H9 (cell line): ENCODE measurements around the gene MED13L. TPM values are rescaled to one million over a fixed set of nuclear protein-coding genes. Genes with fewer than 3 reads are reported as not detected.
A peak's percentile ranks its signal among the peaks of the same experiment; 100 is the strongest.

ENCODE experiments used
- DNase-seq: peaks from one replicate; pipeline ENCODE4 v3.0.0-alpha.2; 2017
- H2AFZ ChIP-seq: one replicate; pipeline ENCODE4 v1.6.1; 2013; ENCODE audit warnings: mild to moderate bottlenecking, low read length, control low read depth, moderate library complexity
- H2AK5ac ChIP-seq: 2 replicates; pipeline ENCODE4 v1.6.1; 2013; ENCODE audit warnings: low read length, control low read depth, mixed read lengths; ENCODE audit not compliant: insufficient read length
- H2BK120ac ChIP-seq: one replicate; pipeline ENCODE4 v1.6.1; 2013; ENCODE audit warnings: low read depth, mild to moderate bottlenecking, low read length, control low read depth, inconsistent platforms; ENCODE audit not compliant: poor library complexity, severe bottlenecking
- H2BK12ac ChIP-seq: 2 replicates; pipeline ENCODE4 v1.6.1; 2013; ENCODE audit warnings: low read length, control low read depth, mixed read lengths, low read depth; ENCODE audit not compliant: insufficient read length
- H2BK15ac ChIP-seq: 2 replicates; pipeline ENCODE4 v1.6.1; 2013; ENCODE audit warnings: low read depth, low read length, control low read depth
- H2BK20ac ChIP-seq: one replicate; pipeline ENCODE4 v1.6.1; 2013; ENCODE audit warnings: low read depth, mild to moderate bottlenecking, low read length, control low read depth, inconsistent platforms; ENCODE audit not compliant: poor library complexity, severe bottlenecking
- H2BK5ac ChIP-seq: 2 replicates; pipeline ENCODE4 v1.6.1; 2013; ENCODE audit warnings: low read length, control low read depth, mixed read lengths; ENCODE audit not compliant: insufficient read length
- H3K14ac ChIP-seq: 2 replicates; pipeline ENCODE4 v1.6.1; 2013; ENCODE audit warnings: low read length, control low read depth; ENCODE audit not compliant: insufficient read depth
- H3K18ac ChIP-seq: 2 replicates; pipeline ENCODE4 v1.6.1; 2013; ENCODE audit warnings: low read depth, mild to moderate bottlenecking, mixed read lengths, low read length, control low read depth; ENCODE audit not compliant: insufficient read length
- H3K23ac ChIP-seq: 2 replicates; pipeline ENCODE4 v1.6.1; 2013; ENCODE audit warnings: low read length, control low read depth, mixed read lengths, low read depth; ENCODE audit not compliant: insufficient read length
- H3K23me2 ChIP-seq: 2 replicates; pipeline ENCODE4 v1.6.1; 2013; ENCODE audit warnings: low read depth, mild to moderate bottlenecking, mixed read lengths, low read length, control low read depth; ENCODE audit not compliant: insufficient read length, poor library complexity, severe bottlenecking
- H3K27ac ChIP-seq: 2 replicates; pipeline ENCODE4 v1.5.1; 2013; ENCODE audit warnings: low read length, control low read depth, mixed read lengths, low read depth; ENCODE audit not compliant: insufficient read length
- H3K27me3 ChIP-seq: 2 replicates; pipeline ENCODE4 v1.6.1; 2013; ENCODE audit warnings: low read length, control low read depth, inconsistent platforms; ENCODE audit not compliant: insufficient read depth
- H3K4ac ChIP-seq: 2 replicates; pipeline ENCODE4 v1.6.1; 2013; ENCODE audit warnings: low read depth, mild to moderate bottlenecking, control low read depth, inconsistent platforms, low read length, moderate library complexity
- H3K4me1 ChIP-seq: 2 replicates; pipeline ENCODE4 v1.6.1; 2013; ENCODE audit warnings: low read length, control low read depth, inconsistent platforms; ENCODE audit not compliant: insufficient read depth
- H3K4me2 ChIP-seq: 2 replicates; pipeline ENCODE4 v1.6.1; 2013; ENCODE audit warnings: low read length, control low read depth, mixed read lengths; ENCODE audit not compliant: insufficient read length, insufficient read depth
- H3K56ac ChIP-seq: 2 replicates; pipeline ENCODE4 v1.6.1; 2013; ENCODE audit warnings: low read depth, mild to moderate bottlenecking, mixed read lengths, low read length, control low read depth; ENCODE audit not compliant: insufficient read length
- H3K79me1 ChIP-seq: 2 replicates; pipeline ENCODE4 v1.6.1; 2013; ENCODE audit warnings: low read depth, mild to moderate bottlenecking, moderate library complexity, low read length, control low read depth, inconsistent platforms; ENCODE audit not compliant: insufficient read depth, poor library complexity, severe bottlenecking
- H3K79me2 ChIP-seq: 2 replicates; pipeline ENCODE4 v1.6.1; 2013; ENCODE audit warnings: low read length, control low read depth, inconsistent platforms; ENCODE audit not compliant: insufficient read depth
- H3K9ac ChIP-seq: 2 replicates; pipeline ENCODE4 v1.6.1; 2013; ENCODE audit warnings: low read length, control low read depth, mixed read lengths; ENCODE audit not compliant: insufficient read length; ENCODE audit errors: extremely low read depth
- H3K9me3 ChIP-seq: one replicate; pipeline ENCODE4 v1.6.1; 2013; ENCODE audit warnings: low read depth, low read length, inconsistent platforms; ENCODE audit not compliant: control insufficient read depth
- H3T11ph ChIP-seq: one replicate; pipeline ENCODE4 v1.6.1; 2013; ENCODE audit warnings: mild to moderate bottlenecking, low read length, control low read depth, inconsistent platforms
- H4K20me1 ChIP-seq: one replicate; pipeline ENCODE4 v1.6.1; 2013; ENCODE audit not compliant: control insufficient read depth, insufficient read length, insufficient read depth
- H4K5ac ChIP-seq: 2 replicates; pipeline ENCODE4 v1.6.1; 2013; ENCODE audit warnings: low read depth, mild to moderate bottlenecking, mixed read lengths, low read length, control low read depth; ENCODE audit not compliant: insufficient read length
- H4K8ac ChIP-seq: replicated peaks from 2 replicates; pipeline ENCODE4 v1.6.1; 2013; ENCODE audit warnings: low read length, control low read depth, mixed read lengths, low read depth; ENCODE audit not compliant: insufficient read length
- H4K91ac ChIP-seq: 2 replicates; pipeline ENCODE4 v1.6.1; 2013; ENCODE audit warnings: low read depth, mild to moderate bottlenecking, moderate library complexity, mixed read lengths, low read length, control low read depth; ENCODE audit not compliant: insufficient read length
- H3K27ac Mint-ChIP-seq, 3 experiments: 2 replicates in 2 of 3; 3 replicates in 1 of 3; pipeline ENCODE4 v1.8.0; 2020 to 2021; ENCODE audit warnings: mixed read lengths in 3 of 3, mild to moderate bottlenecking in 1 of 3, moderate library complexity in 1 of 3
- H3K27me3 Mint-ChIP-seq: 2 replicates; pipeline ENCODE4 v1.8.0; 2021; ENCODE audit warnings: low read depth, mild to moderate bottlenecking, moderate library complexity, mixed read lengths
- H3K36me3 Mint-ChIP-seq, 3 experiments: 2 replicates in 2 of 3; 3 replicates in 1 of 3; pipeline ENCODE4 v1.8.0; 2020 to 2021; ENCODE audit warnings: low read depth in 3 of 3, mixed read lengths in 3 of 3; ENCODE audit not compliant: insufficient read depth in 1 of 3
- H3K4me1 Mint-ChIP-seq, 2 experiments: 2 replicates each; pipeline ENCODE4 v1.8.0; 2020; ENCODE audit warnings: mixed read lengths in 2 of 2
- H3K4me3 Mint-ChIP-seq, 2 experiments: 2 replicates in 1 of 2; 3 replicates in 1 of 2; pipeline ENCODE4 v1.8.0; 2020 to 2021; ENCODE audit warnings: mild to moderate bottlenecking in 2 of 2, mixed read lengths in 2 of 2, moderate library complexity in 1 of 2
- H3K9me3 Mint-ChIP-seq, 2 experiments: 2 replicates in 1 of 2; 3 replicates in 1 of 2; pipeline ENCODE4 v1.8.0; 2020; ENCODE audit warnings: mild to moderate bottlenecking in 2 of 2, mixed read lengths in 2 of 2, moderate library complexity in 1 of 2
- WGBS: extraction: QIAGEN DNeasy Blood & Tissue Kit; methylation state at CpG from one replicate; pipeline ENCODE4 v1.1.7; 2013; ENCODE audit warnings: missing lambda C conversion rate, low lambda C conversion rate, mixed read lengths; ENCODE audit not compliant: insufficient read length; ENCODE audit errors: extremely low coverage; 5-methylcytosine and 5-hydroxymethylcytosine counted together
- total RNA-seq: library from RNA; stranded (reverse); gene quantifications from 2 replicates; pipeline ENCODE4 v1.2.1, GENCODE V29; 2021
- TF ChIP-seq, protein P1 (sequence below): fragments of 200-600 bp; sonication (generic); conservative IDR thresholded peaks from 3 replicates; pipeline ENCODE4 v1.8.0; 2021; ENCODE audit warnings: antibody characterized with exemption, mild to moderate bottlenecking

Gene MED13L
- total RNA-seq, 1 experiment from 2014 or later: 52.4 TPM

GRCh38 chr12:116135209-116135930 is 142.1 kb downstream of the MED13L start:
- Mint-ChIP-seq H3K27ac (peak overlapping the region in 2 of 3 experiments; percentile 61 to 82; a peak in 2 of 7 replicates), H3K27me3 (no peaks in the 10 kb centered on the region), H3K9me3 (no peaks in the 10 kb centered on the region), H3K4me3 (no peak overlapping the region), H3K4me1 (peaks cover 43 to 57% of the 10 kb centered on the region in 2 experiments), H3K36me3 (no peaks in the 10 kb centered on the region; a peak in 1 of 7 replicates)
- H4K5ac ChIP-seq: no peak overlapping the region
- no peak overlapping the region for H2AK5ac ChIP-seq
- H2BK5ac ChIP-seq: no peak overlapping the region
- H3K79me1 ChIP-seq: no peaks in the 10 kb centered on the region
- H2BK15ac ChIP-seq: no peak overlapping the region
- H3K9me3 ChIP-seq: no peaks in the 10 kb centered on the region
- H3K4ac ChIP-seq: no peak overlapping the region
- no peak overlapping the region for H3K18ac ChIP-seq
- H3K9ac ChIP-seq: no peak overlapping the region
- no peak overlapping the region for H2BK20ac ChIP-seq
- H2BK120ac ChIP-seq: no peak overlapping the region
- H3K14ac ChIP-seq: no peak overlapping the region
- H3K27me3 ChIP-seq: no peaks in the 10 kb centered on the region
- H4K20me1 ChIP-seq: no peaks in the 10 kb centered on the region
- no peak overlapping the region for H3K56ac ChIP-seq
- DNase-seq: no peak
- H2BK12ac ChIP-seq: no peak overlapping the region
- H4K8ac ChIP-seq: no peak overlapping the region
- peaks cover 6% of the 10 kb centered on the region; the same call in 1 of the 2 replicates for H3K79me2 ChIP-seq
- no peak overlapping the region for H3K27ac ChIP-seq
- peaks cover 3% of the 10 kb centered on the region; the same call in 1 of the 2 replicates for H3K4me1 ChIP-seq
- no peak overlapping the region for H3T11ph ChIP-seq
- H3K23me2 ChIP-seq: no peaks in the 10 kb centered on the region
- H3K23ac ChIP-seq: no peak overlapping the region
- no peak overlapping the region for H4K91ac ChIP-seq
- no peak overlapping the region for H2AFZ ChIP-seq
- TF ChIP-seq, protein P1, sequence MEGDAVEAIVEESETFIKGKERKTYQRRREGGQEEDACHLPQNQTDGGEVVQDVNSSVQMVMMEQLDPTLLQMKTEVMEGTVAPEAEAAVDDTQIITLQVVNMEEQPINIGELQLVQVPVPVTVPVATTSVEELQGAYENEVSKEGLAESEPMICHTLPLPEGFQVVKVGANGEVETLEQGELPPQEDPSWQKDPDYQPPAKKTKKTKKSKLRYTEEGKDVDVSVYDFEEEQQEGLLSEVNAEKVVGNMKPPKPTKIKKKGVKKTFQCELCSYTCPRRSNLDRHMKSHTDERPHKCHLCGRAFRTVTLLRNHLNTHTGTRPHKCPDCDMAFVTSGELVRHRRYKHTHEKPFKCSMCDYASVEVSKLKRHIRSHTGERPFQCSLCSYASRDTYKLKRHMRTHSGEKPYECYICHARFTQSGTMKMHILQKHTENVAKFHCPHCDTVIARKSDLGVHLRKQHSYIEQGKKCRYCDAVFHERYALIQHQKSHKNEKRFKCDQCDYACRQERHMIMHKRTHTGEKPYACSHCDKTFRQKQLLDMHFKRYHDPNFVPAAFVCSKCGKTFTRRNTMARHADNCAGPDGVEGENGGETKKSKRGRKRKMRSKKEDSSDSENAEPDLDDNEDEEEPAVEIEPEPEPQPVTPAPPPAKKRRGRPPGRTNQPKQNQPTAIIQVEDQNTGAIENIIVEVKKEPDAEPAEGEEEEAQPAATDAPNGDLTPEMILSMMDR: no peak
- WGBS: no CpG with 5 or more reads among the region's 3 CpGs
- H3K4me2 ChIP-seq: no peak overlapping the region
